HCT116 (cell line): ENCODE measurements around the gene PAPPA2. TPM values are rescaled to one million over a fixed set of nuclear protein-coding genes. Genes with fewer than 3 reads are reported as not detected.

ENCODE experiments used
- ATAC-seq: fragments of 200-7000 bp; cut with Tn5 transposase; 2 replicates; pipeline ENCODE4 v1.9.1; 2020; ENCODE audit warnings: mild to moderate bottlenecking, moderate library complexity
- BruUV-seq: library from RNA; stranded (reverse); fragments of 400-500 nt; replicated peaks from 2 replicates; lab custom pipeline; 2021; lab: Mats Ljungman, UMichigan
- CTCF ChIA-PET: fragments of 300-600 bp; sonication (Branson Sonifier 250); formaldehyde crosslinking; loops from one replicate; lab custom pipeline; 2021; ENCODE audit warnings: antibody characterized with exemption; lab: Charles Lee
- POLR2A ChIA-PET: fragments of 300-600, 350-600 bp; sonication (Branson Sonifier 250); formaldehyde crosslinking; loops from one replicate; lab custom pipeline; 2021; ENCODE audit warnings: antibody characterized with exemption; lab: Charles Lee
- RAD21 ChIA-PET, 2 experiments: fragments of 300-600 bp; sonication (Branson Sonifier 250); formaldehyde crosslinking; loops; one replicate each; lab custom pipeline; 2023; ENCODE audit warnings: low total read pairs in 2 of 2; ENCODE audit not compliant: uncharacterized antibody in 2 of 2, unreplicated experiment in 2 of 2, low non-redundant PET in 1 of 2; lab: Charles Lee
- DNase-seq: peaks from one replicate; pipeline ENCODE4 v3.0.0-alpha.2; 2010; ENCODE audit warnings: low read depth, low spot score
- H2AFZ ChIP-seq: fragments of 200-600 bp; shearing (Covaris generic), sonication (generic); 2 replicates; pipeline ENCODE4 v1.6.1; 2017; ENCODE audit warnings: low read depth, mixed run types, mixed read lengths, antibody characterized with exemption, low read length; ENCODE audit not compliant: poor library complexity, severe bottlenecking
- H3K27ac ChIP-seq: 2 replicates; pipeline ENCODE4 v1.5.1; 2012; ENCODE audit warnings: low read depth, low read length
- H3K27me3 ChIP-seq: fragments of 200-600 bp; sonication (generic); 2 replicates; pipeline ENCODE4 v1.6.1; 2016; ENCODE audit warnings: mixed run types, low read length, mixed read lengths; ENCODE audit not compliant: insufficient read depth
- H3K36me3 ChIP-seq, 2 experiments: fragments of 200-500 bp in 1 of 2; fragments of 200-600 bp in 1 of 2; sonication (Bioruptor generic) in 1 of 2; sonication (generic) in 1 of 2; 2 replicates each; pipeline versions ENCODE4 v1.5.1 to v1.6.1; 2014 to 2016; ENCODE audit warnings: low read length in 2 of 2, inconsistent platforms in 1 of 2, mixed read lengths in 1 of 2, mixed run types in 1 of 2; ENCODE audit not compliant: insufficient read depth in 2 of 2, control insufficient read depth in 1 of 2
- H3K4me1 ChIP-seq, 2 experiments: fragments of 200-600 bp in 1 of 2; sonication (generic) in 1 of 2; 2 replicates each; pipeline versions ENCODE4 v1.5.1 to v1.6.1; 2012 to 2017; ENCODE audit warnings: low read length in 2 of 2, inconsistent platforms in 1 of 2, mild to moderate bottlenecking in 1 of 2, mixed read lengths in 1 of 2, mixed run types in 1 of 2, moderate library complexity in 1 of 2; ENCODE audit not compliant: insufficient read depth in 2 of 2, control insufficient read depth in 1 of 2
- H3K4me2 ChIP-seq: fragments of 200-600 bp; sonication (generic); 2 replicates; pipeline ENCODE4 v1.6.1; 2017; ENCODE audit warnings: mixed run types, low read length, mixed read lengths
- H3K4me3 ChIP-seq, 2 experiments: fragments of 200-600 bp in 1 of 2; sonication (generic) in 1 of 2; replicated peaks in 1 of 2; 2 replicates each; pipeline ENCODE4 v1.5.1; 2011 to 2016; ENCODE audit warnings: low read length in 2 of 2, control low read depth in 1 of 2, low read depth in 1 of 2, mild to moderate bottlenecking in 1 of 2, mixed read lengths in 1 of 2, mixed run types in 1 of 2
- H3K79me2 ChIP-seq: fragments of 200-600 bp; sonication (generic); 2 replicates; pipeline ENCODE4 v1.6.1; 2017; ENCODE audit warnings: mild to moderate bottlenecking, mixed run types, low read length, moderate library complexity, mixed read lengths; ENCODE audit not compliant: insufficient read depth
- H3K9ac ChIP-seq: fragments of 200-600 bp; sonication (generic); 2 replicates; pipeline ENCODE4 v1.6.1; 2016; ENCODE audit warnings: low read length, mixed read lengths
- H3K9me2 ChIP-seq: fragments of 200-600 bp; sonication (generic), shearing (Covaris generic); 2 replicates; pipeline ENCODE4 v1.6.1; 2017; ENCODE audit warnings: mixed run types, mild to moderate bottlenecking, moderate library complexity; ENCODE audit not compliant: insufficient read depth
- H3K9me3 ChIP-seq, 2 experiments: fragments of 200-500 bp in 1 of 2; fragments of 200-600 bp in 1 of 2; sonication (Bioruptor generic) in 1 of 2; sonication (generic) in 1 of 2; 2 replicates each; pipeline ENCODE4 v1.6.1; 2014 to 2017; ENCODE audit warnings: low read length in 2 of 2, mixed read lengths in 2 of 2, inconsistent platforms in 1 of 2, low read depth in 1 of 2, mild to moderate bottlenecking in 1 of 2, mixed run types in 1 of 2, moderate library complexity in 1 of 2; ENCODE audit not compliant: control insufficient read depth in 1 of 2, insufficient read depth in 1 of 2
- H4K20me1 ChIP-seq: fragments of 200-600 bp; sonication (generic), shearing (Covaris generic); 2 replicates; pipeline ENCODE4 v1.6.1; 2017; ENCODE audit warnings: mixed run types, mild to moderate bottlenecking, moderate library complexity; ENCODE audit not compliant: insufficient read depth
- CBX3 ChIP-seq: IDR thresholded peaks from 2 replicates; pipeline ENCODE4 v1.6.1; 2012; ENCODE audit warnings: low read depth
- CTCF ChIP-seq, 3 experiments: fragments of 200-600 bp in 1 of 3; sonication (generic) in 1 of 3; IDR thresholded peaks in 2 of 3; conservative IDR thresholded peaks in 1 of 3; 2 replicates each; pipeline ENCODE4 v1.5.1; 2012 to 2017; ENCODE audit warnings: low read depth in 2 of 3, low read length in 2 of 3, antibody characterized with exemption in 1 of 3, borderline replicate concordance in 1 of 3, control low read depth in 1 of 3, mild to moderate bottlenecking in 1 of 3, mixed read lengths in 1 of 3, mixed run types in 1 of 3, moderate library complexity in 1 of 3; ENCODE audit not compliant: insufficient read depth in 1 of 3
- ELF1 ChIP-seq: IDR thresholded peaks from 2 replicates; pipeline ENCODE4 v1.6.1; 2012; ENCODE audit warnings: low read depth, borderline replicate concordance
- EZH2 ChIP-seq: fragments of 200-600 bp; sonication (generic); IDR thresholded peaks from 2 replicates; pipeline ENCODE4 v1.6.1; 2017; ENCODE audit warnings: antibody characterized with exemption, mixed run types
- RAD21 ChIP-seq: IDR thresholded peaks from 2 replicates; pipeline ENCODE4 v1.6.1; 2012; ENCODE audit warnings: low read depth, mild to moderate bottlenecking
- ZBTB33 ChIP-seq: IDR thresholded peaks from 2 replicates; pipeline ENCODE4 v1.6.1; 2011; ENCODE audit warnings: mild to moderate bottlenecking, low read length, moderate library complexity; ENCODE audit not compliant: insufficient replicate concordance; ENCODE audit errors: extremely low read depth
- intact Hi-C: fragments of 100-400 bp; cut with micrococcal nuclease; formaldehyde crosslinking; loops from 2 replicates; pipeline ENCODE4 v1.10.0; 2022
- total RNA-seq: library from RNA; stranded (reverse); gene quantifications from one replicate; pipeline ENCODE4 v1.2.1, GENCODE V29; 2021; ENCODE audit not compliant: unreplicated experiment

PAPPA2 gene
- total RNA-seq, 1 experiment from 2014 or later = not detected

- DNase-seq = no peak
- no peak overlapping the region for H3K4me3 ChIP-seq
- H3K27ac ChIP-seq = no peak overlapping the region
- ATAC-seq = peak; percentile 23; the same call in 1 of the 2 replicates
- POLR2A ChIA-PET = no interaction called here
- no peak overlapping the region for H3K4me2 ChIP-seq
- intact Hi-C loops = loop anchor here (1.0 kb wide), 1 partner anchor 284 kb away; no protein-coding TSS in a partner anchor
- no peaks in the 10 kb centered on the region for H3K36me3 ChIP-seq
- no peaks in the 10 kb centered on the region for H3K9me3 ChIP-seq
- H3K4me1 ChIP-seq = no peaks in the 10 kb centered on the region
- no peak overlapping the region for H2AFZ ChIP-seq
- RAD21 ChIA-PET = no interaction called here
- H3K79me2 ChIP-seq = no peaks in the 10 kb centered on the region
- no peaks in the 10 kb centered on the region for H3K9me2 ChIP-seq
- peaks cover 29% of the 10 kb centered on the region for H3K27me3 ChIP-seq
- H3K9ac ChIP-seq = no peak overlapping the region
- no peaks in the 10 kb centered on the region for H4K20me1 ChIP-seq
- no TSS peak for BruUV-seq
- no peak for TF ChIP-seq ZBTB33
- no peak for TF ChIP-seq ELF1
- no peak for TF ChIP-seq EZH2
- CTCF ChIA-PET = interaction anchor here (1.0 to 2.3 kb wide), 2 partner anchors 132 to 186 kb away, joined by 6 to 8 read pairs; no protein-coding TSS in a partner anchor
These were observed 96.5 kb downstream of the PAPPA2 start for GRCh38 chr1:176559474-176559873.

- TF ChIP-seq RAD21 (peak; percentile 87), CTCF (IDR thresholded peaks at IDR 0.05 in 2 of 3, conservative IDR thresholded peaks at IDR 0.05 in 1 of 3; ENCODE audit: borderline replicate concordance in 1 of 3, insufficient read depth in 1 of 3, low read depth in 2 of 3, low read length in 2 of 3) (peak; percentile 67 to 91 (median 74)), CBX3 (no peak), EZH2 (no peak)
- Histone ChIP-seq H3K27ac (no peak overlapping the region), H3K9me3 (no peaks in the 10 kb centered on the region), H3K79me2 (no peaks in the 10 kb centered on the region), H2AFZ (no peak overlapping the region), H3K4me1 (no peaks in the 10 kb centered on the region), H3K4me2 (no peak overlapping the region), H4K20me1 (no peaks in the 10 kb centered on the region), H3K4me3 (no peak overlapping the region), H3K9me2 (no peaks in the 10 kb centered on the region), H3K27me3 (peaks cover 25% of the 10 kb centered on the region), H3K36me3 (no peaks in the 10 kb centered on the region), H3K9ac (no peak overlapping the region)
- RAD21 ChIA-PET = no interaction called here
- CTCF ChIA-PET = interaction anchor here (1.0 to 2.3 kb wide), 3 partner anchors 12 to 186 kb away, joined by 4 to 8 read pairs (median 6); no protein-coding TSS in a partner anchor
- ATAC-seq (peak; percentile 95), DNase-seq (peak; percentile 44)
- intact Hi-C loops = loop anchor here (1.0 to 10.0 kb wide), 5 partner anchors 131 to 1385 kb away; no protein-coding TSS in a partner anchor
- BruUV-seq = no TSS peak
- POLR2A ChIA-PET = no interaction called here
These were observed 96.9 kb downstream of the PAPPA2 start for GRCh38 chr1:176559878-176560277.
